Effector memory CD8-positive, alpha-beta T cell (primary cell): Measurements from ENCODE around the gene ANXA11.
"Not testable (repeated sequence)": the region's sequence is repeated elsewhere in the genome, so short reads cannot be mapped to it uniquely, and the experiment has no call there.

Experiments used
- ATAC-seq: fragments of 150-1000 bp; cut with Tn5 transposase; replicated peaks from 2 replicates; pipeline ENCODE4 v1.10.0; 2021; ENCODE audit warnings: mild to moderate bottlenecking, moderate library complexity
- DNase-seq, 3 experiments: peaks; one replicate each; pipeline ENCODE4 v3.0.0; 2021
- H3K27ac Mint-ChIP-seq, 2 donors: one replicate each; pipeline ENCODE4 v1.8.0; 2022; ENCODE audit warnings: mild to moderate bottlenecking in 2 of 2, mixed read lengths in 2 of 2, moderate library complexity in 2 of 2
- H3K27me3 Mint-ChIP-seq, 2 donors: one replicate each; pipeline ENCODE4 v1.8.0; 2022; ENCODE audit warnings: mixed read lengths in 2 of 2
- H3K36me3 Mint-ChIP-seq: one replicate; pipeline ENCODE4 v1.8.0; 2022; ENCODE audit warnings: mild to moderate bottlenecking, moderate library complexity, mixed read lengths; ENCODE audit not compliant: insufficient read depth
- H3K4me1 Mint-ChIP-seq, 2 donors: one replicate each; pipeline ENCODE4 v1.8.0; 2022; ENCODE audit warnings: low read depth in 2 of 2, mixed read lengths in 2 of 2
- H3K4me3 Mint-ChIP-seq, 2 donors: one replicate each; pipeline ENCODE4 v1.8.0; 2022; ENCODE audit warnings: mild to moderate bottlenecking in 2 of 2, mixed read lengths in 2 of 2, moderate library complexity in 2 of 2
- H3K9me3 Mint-ChIP-seq, 2 donors: one replicate each; pipeline ENCODE4 v1.8.0; 2022; ENCODE audit warnings: mixed read lengths in 2 of 2

The ANXA11 gene

GRCh38 chr10:80203835-80204676, 1.3 kb downstream of the ANXA11 start:
- no peak for DNase-seq
- Mint-ChIP-seq H3K4me3 (peak overlapping the region; percentile 63 to 78), H3K27ac (peak overlapping the region; percentile 53 to 76), H3K36me3 (peaks cover 12% of the 10 kb centered on the region), H3K9me3 (no peaks in the 10 kb centered on the region), H3K27me3 (no peaks in the 10 kb centered on the region), H3K4me1 (peaks cover 49 to 55% of the 10 kb centered on the region in 2 donors)
- ATAC-seq = no peak

- Mint-ChIP-seq H3K9me3 (no peaks in the 10 kb centered on the region), H3K27ac (peak overlapping the region; percentile 53 to 76)
Observed at GRCh38 chr10:80202934-80203834, 2.2 kb downstream of the ANXA11 start.

GRCh38 chr10:80202530-80202929, 2.8 kb downstream of the ANXA11 start:
- H3K27me3 Mint-ChIP-seq = not testable (repeated sequence)

More at GRCh38 chr10:80202934-80203834, 2.2 kb downstream of the ANXA11 start:
- Mint-ChIP-seq H3K27me3 (no peaks in the 10 kb centered on the region), H3K4me1 (peaks cover 55 to 61% of the 10 kb centered on the region in 2 donors), H3K4me3 (peak overlapping the region; percentile 63 to 78), H3K36me3 (peaks cover 12% of the 10 kb centered on the region)
- DNase-seq (peak; percentile 56 to 63 (median 62)), ATAC-seq (peak; percentile 65)

GRCh38 chr10:80201608-80202141, 3.7 kb downstream of the ANXA11 start:
- peak overlapping the region; percentile 63 to 78 for H3K4me3 Mint-ChIP-seq
- DNase-seq = no peak

More at GRCh38 chr10:80202530-80202929, 2.8 kb downstream of the ANXA11 start:
- not testable (repeated sequence) for H3K9me3 Mint-ChIP-seq, DNase-seq, ATAC-seq
- Mint-ChIP-seq H3K4me1 (peaks cover 58 to 61% of the 10 kb centered on the region in 2 donors), H3K27ac (peak overlapping the region; percentile 53 to 83), H3K4me3 (peak overlapping the region; percentile 63 to 78), H3K36me3 (peaks cover 12% of the 10 kb centered on the region)

GRCh38 chr10:80200687-80201086, 4.7 kb downstream of the ANXA11 start:
- H3K27ac Mint-ChIP-seq = peak overlapping the region; percentile 53 to 83
- ATAC-seq (no peak), DNase-seq (no peak)
- H3K4me3 Mint-ChIP-seq = no peak overlapping the region
- no peaks in the 10 kb centered on the region for H3K27me3 Mint-ChIP-seq
- H3K36me3 Mint-ChIP-seq = peaks cover 21% of the 10 kb centered on the region
- H3K9me3 Mint-ChIP-seq = no peaks in the 10 kb centered on the region
- peaks cover 67 to 68% of the 10 kb centered on the region in 2 donors for H3K4me1 Mint-ChIP-seq

More at GRCh38 chr10:80201608-80202141, 3.7 kb downstream of the ANXA11 start:
- Mint-ChIP-seq H3K4me1 (peaks cover 64 to 67% of the 10 kb centered on the region in 2 donors), H3K9me3 (no peaks in the 10 kb centered on the region), H3K27me3 (no peaks in the 10 kb centered on the region), H3K36me3 (peaks cover 18% of the 10 kb centered on the region), H3K27ac (peak overlapping the region; percentile 53 to 83)
- ATAC-seq = no peak

GRCh38 chr10:80200259-80200658, 5.1 kb downstream of the ANXA11 start:
- H3K4me3 Mint-ChIP-seq = no peak overlapping the region
- peaks cover 69 to 70% of the 10 kb centered on the region in 2 donors for H3K4me1 Mint-ChIP-seq
- H3K9me3 Mint-ChIP-seq = no peaks in the 10 kb centered on the region
- H3K36me3 Mint-ChIP-seq = peaks cover 21% of the 10 kb centered on the region
- ATAC-seq = no peak
- H3K27me3 Mint-ChIP-seq = no peaks in the 10 kb centered on the region
- no peak for DNase-seq
- H3K27ac Mint-ChIP-seq = peak overlapping the region in 1 of 2 donors; percentile 83

GRCh38 chr10:80199828-80200227, 5.5 kb downstream of the ANXA11 start:
- H3K27me3 Mint-ChIP-seq = no peaks in the 10 kb centered on the region
- DNase-seq (no peak), ATAC-seq (no peak)
- H3K36me3 Mint-ChIP-seq = peaks cover 21% of the 10 kb centered on the region
- no peaks in the 10 kb centered on the region for H3K9me3 Mint-ChIP-seq
- H3K4me1 Mint-ChIP-seq = peaks cover 73% of the 10 kb centered on the region in 2 donors
- no peak overlapping the region for H3K27ac Mint-ChIP-seq
- H3K4me3 Mint-ChIP-seq = no peak overlapping the region

GRCh38 chr10:80197972-80198916, 7.1 kb downstream of the ANXA11 start:
- peaks cover 22% of the 10 kb centered on the region for H3K36me3 Mint-ChIP-seq
- ATAC-seq (no peak), DNase-seq (no peak)
- H3K27ac Mint-ChIP-seq = peak overlapping the region; percentile 15 to 89
- no peaks in the 10 kb centered on the region for H3K27me3 Mint-ChIP-seq
- peak overlapping the region in 1 of 2 donors; percentile 12 for H3K4me3 Mint-ChIP-seq
- peaks cover 61 to 64% of the 10 kb centered on the region in 2 donors for H3K4me1 Mint-ChIP-seq
- no peaks in the 10 kb centered on the region for H3K9me3 Mint-ChIP-seq

- Mint-ChIP-seq H3K4me1 (peaks cover 58 to 61% of the 10 kb centered on the region in 2 donors), H3K27me3 (no peaks in the 10 kb centered on the region), H3K9me3 (no peaks in the 10 kb centered on the region), H3K36me3 (peaks cover 22% of the 10 kb centered on the region), H3K27ac (peak overlapping the region; percentile 89 to 95), H3K4me3 (peak overlapping the region; percentile 59 to 66)
- ATAC-seq (no peak), DNase-seq (no peak)
Observed at GRCh38 chr10:80196950-80197315, 8.4 kb downstream of the ANXA11 start.

- peak; percentile 96 for ATAC-seq
- Mint-ChIP-seq H3K4me3 (peak overlapping the region; percentile 59 to 66), H3K27ac (peak overlapping the region; percentile 89 to 95), H3K9me3 (no peaks in the 10 kb centered on the region), H3K4me1 (peaks cover 58 to 61% of the 10 kb centered on the region in 2 donors), H3K36me3 (peaks cover 23% of the 10 kb centered on the region), H3K27me3 (no peaks in the 10 kb centered on the region)
- peak; percentile 66 to 69 (median 66) for DNase-seq
Observed at GRCh38 chr10:80196270-80196949, 8.9 kb downstream of the ANXA11 start.

GRCh38 chr10:80195046-80195574, 10.2 kb downstream of the ANXA11 start:
- H3K27me3 Mint-ChIP-seq = no peaks in the 10 kb centered on the region
- ATAC-seq (no peak), DNase-seq (no peak)
- H3K4me3 Mint-ChIP-seq = peak overlapping the region in 1 of 2 donors; percentile 59
- peaks cover 16% of the 10 kb centered on the region for H3K36me3 Mint-ChIP-seq
- H3K4me1 Mint-ChIP-seq = peaks cover 51 to 52% of the 10 kb centered on the region in 2 donors
- H3K9me3 Mint-ChIP-seq = no peaks in the 10 kb centered on the region
- peak overlapping the region; percentile 89 to 95 for H3K27ac Mint-ChIP-seq
